ENCODE data around the gene SORT1.
"Not testable (repeated sequence)": the region's sequence is repeated elsewhere in the genome, so short reads cannot be mapped to it uniquely, and the experiment has no call there.

DNA sequence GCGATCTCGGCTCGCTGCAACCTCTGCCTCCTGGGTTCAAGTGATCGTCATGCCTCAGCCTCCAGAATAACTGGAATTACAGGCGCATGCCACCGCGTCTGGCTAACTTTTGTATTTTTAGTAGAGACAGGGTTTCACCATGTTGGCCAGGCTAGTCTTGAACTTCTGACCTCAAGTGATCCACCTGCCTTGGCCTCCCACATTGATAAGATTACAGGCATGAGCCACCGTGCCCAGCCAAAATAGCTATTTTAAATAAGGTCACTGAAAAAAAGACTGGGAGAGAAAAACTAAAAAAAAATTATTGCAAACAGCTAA, 2.5 kb downstream of the SORT1 start:
- TF ChIP-seq, protein P1, sequence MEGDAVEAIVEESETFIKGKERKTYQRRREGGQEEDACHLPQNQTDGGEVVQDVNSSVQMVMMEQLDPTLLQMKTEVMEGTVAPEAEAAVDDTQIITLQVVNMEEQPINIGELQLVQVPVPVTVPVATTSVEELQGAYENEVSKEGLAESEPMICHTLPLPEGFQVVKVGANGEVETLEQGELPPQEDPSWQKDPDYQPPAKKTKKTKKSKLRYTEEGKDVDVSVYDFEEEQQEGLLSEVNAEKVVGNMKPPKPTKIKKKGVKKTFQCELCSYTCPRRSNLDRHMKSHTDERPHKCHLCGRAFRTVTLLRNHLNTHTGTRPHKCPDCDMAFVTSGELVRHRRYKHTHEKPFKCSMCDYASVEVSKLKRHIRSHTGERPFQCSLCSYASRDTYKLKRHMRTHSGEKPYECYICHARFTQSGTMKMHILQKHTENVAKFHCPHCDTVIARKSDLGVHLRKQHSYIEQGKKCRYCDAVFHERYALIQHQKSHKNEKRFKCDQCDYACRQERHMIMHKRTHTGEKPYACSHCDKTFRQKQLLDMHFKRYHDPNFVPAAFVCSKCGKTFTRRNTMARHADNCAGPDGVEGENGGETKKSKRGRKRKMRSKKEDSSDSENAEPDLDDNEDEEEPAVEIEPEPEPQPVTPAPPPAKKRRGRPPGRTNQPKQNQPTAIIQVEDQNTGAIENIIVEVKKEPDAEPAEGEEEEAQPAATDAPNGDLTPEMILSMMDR (conservative IDR thresholded peaks at IDR 0.05 in 1 of 2, IDR thresholded peaks at IDR 0.05 in 1 of 2; ENCODE audit: extremely low read depth in 1 of 2, insufficient read depth in 1 of 2, low read depth in 1 of 2, low read length in 2 of 2) = not testable (repeated sequence)
- TF ChIP-seq EZH2 (IDR thresholded peaks at IDR 0.05; ENCODE audit: borderline replicate concordance, low read length) = not testable (repeated sequence)
